IMR-90 (cell line): ENCODE results near the gene C1orf56. TPM values are rescaled to one million over a fixed set of nuclear protein-coding genes. Genes with fewer than 3 reads are reported as not detected.

Experiments
- ATAC-seq: fragments of 200-7000 bp; cut with Tn5 transposase; 2 replicates; pipeline ENCODE4 v1.9.1; 2020; ENCODE audit warnings: low read depth, mild to moderate bottlenecking, moderate library complexity
- BruUV-seq: library from RNA; stranded (reverse); fragments of 400-500 nt; replicated peaks from 2 replicates; lab custom pipeline; 2021; lab: Mats Ljungman, UMichigan
- CTCF ChIA-PET: fragments of 300-600 bp; formaldehyde crosslinking; extraction: SDS; loops from one replicate; lab custom pipeline; 2021; ENCODE audit warnings: antibody characterized with exemption; lab: Yijun Ruan, JAX
- POLR2A ChIA-PET: fragments of 300-600 bp; sonication (Branson Sonifier 250); formaldehyde crosslinking; loops from one replicate; lab custom pipeline; 2022; ENCODE audit warnings: antibody characterized with exemption; ENCODE audit not compliant: unreplicated experiment; lab: Charles Lee
- DNase-seq: peaks from one replicate; pipeline ENCODE4 v3.0.0; 2013
- H2AFZ ChIP-seq: replicated peaks from 2 replicates; pipeline ENCODE3; 2013; ENCODE audit warnings: low read length, mild to moderate bottlenecking; ENCODE audit not compliant: poor library complexity
- H2AK5ac ChIP-seq: 2 replicates; pipeline ENCODE4 v1.6.1; 2013; ENCODE audit warnings: low read depth, low read length, inconsistent platforms
- H2AK9ac ChIP-seq: replicated peaks from 2 replicates; pipeline ENCODE3; 2013; ENCODE audit warnings: mild to moderate bottlenecking, low read depth, low read length, moderate library complexity; ENCODE audit not compliant: poor library complexity
- H2BK120ac ChIP-seq: 2 replicates; pipeline ENCODE4 v1.6.1; 2013; ENCODE audit warnings: low read depth, low read length, inconsistent platforms
- H2BK15ac ChIP-seq: 3 replicates; pipeline ENCODE4 v1.6.1; 2013; ENCODE audit warnings: low read depth, low read length, inconsistent platforms
- H2BK20ac ChIP-seq: 2 replicates; pipeline ENCODE4 v1.6.1; 2013; ENCODE audit warnings: low read depth, mild to moderate bottlenecking, inconsistent platforms, low read length, moderate library complexity
- H2BK5ac ChIP-seq: 2 replicates; pipeline ENCODE4 v1.6.1; 2013; ENCODE audit warnings: mild to moderate bottlenecking, low read depth, low read length, inconsistent platforms; ENCODE audit not compliant: poor library complexity, severe bottlenecking
- H3K14ac ChIP-seq: replicated peaks from 2 replicates; pipeline ENCODE4 v1.6.1; 2013; ENCODE audit warnings: low read depth, low read length, inconsistent platforms
- H3K18ac ChIP-seq: 2 replicates; pipeline ENCODE4 v1.6.1; 2013; ENCODE audit warnings: low read depth, low read length, control low read depth
- H3K23ac ChIP-seq: 2 replicates; pipeline ENCODE4 v1.6.1; 2013; ENCODE audit warnings: low read depth, low read length, inconsistent platforms
- H3K27ac ChIP-seq: 2 replicates; pipeline ENCODE4 v1.5.1; 2013; ENCODE audit warnings: mild to moderate bottlenecking, control low read depth, low read length; ENCODE audit not compliant: insufficient read depth
- H3K27me3 ChIP-seq: 2 replicates; pipeline ENCODE4 v1.6.1; 2013; ENCODE audit warnings: low read length; ENCODE audit not compliant: control insufficient read depth, insufficient read depth
- H3K36me3 ChIP-seq: 2 replicates; pipeline ENCODE4 v1.6.1; 2013; ENCODE audit warnings: low read length, mixed read lengths; ENCODE audit not compliant: control insufficient read depth, insufficient read depth
- H3K4ac ChIP-seq: 2 replicates; pipeline ENCODE4 v1.6.1; 2013; ENCODE audit warnings: low read depth, low read length, inconsistent platforms
- H3K4me1 ChIP-seq: 2 replicates; pipeline ENCODE4 v1.6.1; 2013; ENCODE audit warnings: low read length, mixed read lengths; ENCODE audit not compliant: control insufficient read depth, insufficient read depth
- H3K4me2 ChIP-seq: 2 replicates; pipeline ENCODE4 v1.6.1; 2013; ENCODE audit warnings: low read depth, mild to moderate bottlenecking, control low read depth, low read length, moderate library complexity
- H3K4me3 ChIP-seq: 2 replicates; pipeline ENCODE4 v1.5.1; 2013; ENCODE audit warnings: low read depth, mild to moderate bottlenecking, control low read depth, low read length, moderate library complexity; ENCODE audit not compliant: insufficient read depth
- H3K56ac ChIP-seq: 2 replicates; pipeline ENCODE4 v1.6.1; 2013; ENCODE audit warnings: low read length, inconsistent platforms; ENCODE audit not compliant: insufficient read depth; ENCODE audit errors: extremely low read depth
- H3K79me1 ChIP-seq, 2 experiments: 2 replicates each; pipeline ENCODE4 v1.6.1; 2013; ENCODE audit warnings: low read length in 2 of 2, inconsistent platforms in 1 of 2, low read depth in 1 of 2
- H3K9ac ChIP-seq: 2 replicates; pipeline ENCODE4 v1.6.1; 2013; ENCODE audit warnings: low read depth, low read length, control low read depth
- H3K9me1 ChIP-seq: 2 replicates; pipeline ENCODE4 v1.6.1; 2013; ENCODE audit warnings: low read length, inconsistent platforms; ENCODE audit not compliant: insufficient read depth
- H3K9me3 ChIP-seq: 2 replicates; pipeline ENCODE4 v1.6.1; 2013; ENCODE audit warnings: low read length; ENCODE audit not compliant: control insufficient read depth, insufficient read depth
- H4K20me1 ChIP-seq: 2 replicates; pipeline ENCODE4 v1.6.1; 2013; ENCODE audit warnings: low read length, inconsistent platforms; ENCODE audit not compliant: insufficient read depth
- H4K5ac ChIP-seq: 2 replicates; pipeline ENCODE4 v1.6.1; 2013; ENCODE audit warnings: mild to moderate bottlenecking, low read depth, low read length, control low read depth
- H4K8ac ChIP-seq, 2 experiments: 2 replicates each; pipeline ENCODE4 v1.6.1; 2013; ENCODE audit warnings: low read depth in 2 of 2, low read length in 2 of 2, control low read depth in 1 of 2, inconsistent platforms in 1 of 2
- H4K91ac ChIP-seq: 2 replicates; pipeline ENCODE4 v1.6.1; 2013; ENCODE audit warnings: low read depth, low read length, inconsistent platforms; ENCODE audit not compliant: insufficient read depth
- BHLHE40 ChIP-seq: fragments of 150-350 bp; IDR thresholded peaks from 2 replicates; pipeline ENCODE4 v1.6.1; 2016; ENCODE audit warnings: mild to moderate bottlenecking, low read depth, low read length
- CEBPB ChIP-seq: IDR thresholded peaks from 2 replicates; pipeline ENCODE4 v1.6.1; 2012; ENCODE audit warnings: low read depth, low read length, improper control_type of control experiment
- CHD1 ChIP-seq: IDR thresholded peaks from 2 replicates; pipeline ENCODE4 v1.6.1; 2012; ENCODE audit warnings: low read depth, low read length, improper control_type of control experiment
- CTCF ChIP-seq: conservative IDR thresholded peaks from 2 replicates; pipeline ENCODE4 v1.5.1; 2012; ENCODE audit warnings: mild to moderate bottlenecking, low read depth, low read length, improper control_type of control experiment
- ELK1 ChIP-seq: fragments of 150-350 bp; IDR thresholded peaks from 2 replicates; pipeline ENCODE4 v1.6.1; 2016; ENCODE audit warnings: low read depth, mild to moderate bottlenecking, low read length, moderate library complexity, borderline replicate concordance
- FOS ChIP-seq: fragments of 150-350 bp; IDR thresholded peaks from 2 replicates; pipeline ENCODE4 v1.6.1; 2016; ENCODE audit warnings: low read depth, low read length
- MAFK ChIP-seq: IDR thresholded peaks from 2 replicates; pipeline ENCODE4 v1.6.1; 2012; ENCODE audit warnings: low read depth, low read length, improper control_type of control experiment
- MAZ ChIP-seq: IDR thresholded peaks from 2 replicates; pipeline ENCODE4 v1.6.1; 2012; ENCODE audit warnings: low read depth, mild to moderate bottlenecking, low read length, improper control_type of control experiment, moderate library complexity, borderline replicate concordance
- MXI1 ChIP-seq: IDR thresholded peaks from 2 replicates; pipeline ENCODE4 v1.6.1; 2012; ENCODE audit warnings: low read depth, mild to moderate bottlenecking, low read length, moderate library complexity, borderline replicate concordance
- NFE2L2 ChIP-seq: fragments of 150-350 bp; IDR thresholded peaks from 2 replicates; pipeline ENCODE4 v1.6.1; 2016; ENCODE audit warnings: low read depth, mild to moderate bottlenecking, low read length
- POLR2A ChIP-seq: IDR thresholded peaks from 2 replicates; pipeline ENCODE4 v1.6.1; 2012; ENCODE audit warnings: mild to moderate bottlenecking, low read depth, low read length
- RAD21 ChIP-seq: IDR thresholded peaks from 2 replicates; pipeline ENCODE4 v1.6.1; 2012; ENCODE audit warnings: low read length, improper control_type of control experiment
- RCOR1 ChIP-seq: IDR thresholded peaks from 2 replicates; pipeline ENCODE4 v1.6.1; 2012; ENCODE audit warnings: mild to moderate bottlenecking, low read length, improper control_type of control experiment; ENCODE audit not compliant: insufficient replicate concordance
- SMC3 ChIP-seq: fragments of 150-350 bp; IDR thresholded peaks from 2 replicates; pipeline ENCODE4 v1.6.1; 2016; ENCODE audit warnings: low read depth, mild to moderate bottlenecking, antibody characterized with exemption, low read length, moderate library complexity
- USF2 ChIP-seq: fragments of 150-350 bp; IDR thresholded peaks from 2 replicates; pipeline ENCODE4 v1.6.1; 2017; ENCODE audit warnings: mild to moderate bottlenecking, antibody characterized with exemption, low read length, low read depth
- WGBS, 2 experiments: methylation state at CpG; one replicate each; pipeline versions ENCODE4 v1.1.5 to v1.1.7; 2013; ENCODE audit warnings: missing lambda C conversion rate in 2 of 2; ENCODE audit not compliant: insufficient read length in 1 of 2; ENCODE audit errors: extremely low coverage in 2 of 2; 5-methylcytosine and 5-hydroxymethylcytosine counted together
- dilution Hi-C: fragments of 300-500 bp; cut with HindIII; formaldehyde crosslinking; loops from one replicate; pipeline ENCODE4 v1.14.3; 2018; ENCODE audit warnings: low sequenced_read_pairs; ENCODE audit not compliant: unreplicated experiment
- in situ Hi-C: fragments of 300-500 bp; cut with MboI; formaldehyde crosslinking; loops from 3 replicates; pipeline ENCODE4 v1.14.3; 2019; ENCODE audit warnings: low sequenced_read_pairs, inconsistent platforms, mixed read lengths
- intact Hi-C: fragments of 100-400 bp; cut with micrococcal nuclease; formaldehyde crosslinking; loops from 2 replicates; pipeline ENCODE4 v1.10.0; 2022
- polyA plus RNA-seq, 3 experiments: library from polyadenylated mRNA; depleted of rRNA; stranded (reverse); fragments of >200 nt; gene quantifications; 2 replicates each; pipeline ENCODE4 v1.2.3, GENCODE V29; 2012; ENCODE audit warnings: low replicate concordance in 1 of 3
- total RNA-seq: library from RNA; depleted of rRNA; stranded (reverse); fragments of >200 nt; gene quantifications from 2 replicates; pipeline ENCODE4 v1.2.3, GENCODE V29; 2012

Gene C1orf56
- total and polyA plus RNA-seq, 2 of the 4 experiments (the other 2 are of a cell fraction) = 0.54 to 1.2 TPM

GRCh38 chr1:151009206-151009587 is 38.4 kb upstream of the C1orf56 start:
- dilution Hi-C loops (no loop called here), intact Hi-C loops (loop anchor here (5.0 to 10.0 kb wide), 2 partner anchors 53 to 444 kb away; partner anchors contain the start of gene MLLT11), in situ Hi-C loops (no loop called here)
- ChIA-PET CTCF (no interaction called here), POLR2A (no interaction called here)
- TF ChIP-seq MXI1 (no peak), POLR2A (no peak), CEBPB (no peak), ELK1 (no peak), USF2 (no peak), MAFK (peak; percentile 2; the same call in 1 of the 2 replicates), CHD1 (no peak), CTCF (no peak), FOS (peak; percentile 10; the same call in 1 of the 2 replicates), SMC3 (no peak), BHLHE40 (no peak), RCOR1 (no peak), NFE2L2 (no peak), MAZ (no peak), RAD21 (no peak)
- peak overlapping the region; percentile 3; the same call in 1 of the 2 replicates for H2AK5ac ChIP-seq
- peak overlapping the region; percentile 79 for H3K4me3 ChIP-seq
- H4K5ac ChIP-seq = no peak overlapping the region
- H3K56ac ChIP-seq = peak overlapping the region; percentile 50; the same call in 1 of the 2 replicates
- peaks cover 16 to 52% of the 10 kb centered on the region in 2 experiments for H3K79me1 ChIP-seq
- peak overlapping the region; percentile 8 for H3K14ac ChIP-seq
- peak overlapping the region; percentile 98 for H2AFZ ChIP-seq
- no peak overlapping the region; the same call in 2 of the 3 replicates for H2BK15ac ChIP-seq
- H3K36me3 ChIP-seq = no peaks in the 10 kb centered on the region
- H3K27me3 ChIP-seq = no peaks in the 10 kb centered on the region
- peak overlapping the region in 1 of 2 experiments; percentile 73; a peak in 1 of 4 replicates for H4K8ac ChIP-seq
- no CpG with 5 or more reads among the region's 3 CpGs for WGBS, 2 experiments
- H3K27ac ChIP-seq = peak overlapping the region; percentile 76
- no peak overlapping the region for H2BK120ac ChIP-seq
- no TSS peak for BruUV-seq
- 0 out of 2 replicates have a peak overlapping the region, but pooled peaks have one; percentile 1 for H3K4ac ChIP-seq
- peaks cover 11% of the 10 kb centered on the region for H3K9me1 ChIP-seq
- H3K9me3 ChIP-seq = no peaks in the 10 kb centered on the region
- H4K91ac ChIP-seq = no peak overlapping the region
- H2AK9ac ChIP-seq = peak overlapping the region; percentile 47
- H3K18ac ChIP-seq = no peak overlapping the region
- peak overlapping the region; percentile 81 for H3K4me2 ChIP-seq
- peak; percentile 86 for DNase-seq
- H3K4me1 ChIP-seq = peaks cover 5% of the 10 kb centered on the region; the same call in 1 of the 2 replicates
- H2BK20ac ChIP-seq = no peak overlapping the region
- peak overlapping the region; percentile 98; the same call in 1 of the 2 replicates for H3K23ac ChIP-seq
- H3K9ac ChIP-seq = peak overlapping the region; percentile 77
- ATAC-seq = peak; percentile 5
- H2BK5ac ChIP-seq = peak overlapping the region; percentile 3
- no peaks in the 10 kb centered on the region for H4K20me1 ChIP-seq
